CD4-positive, alpha-beta T cell treated with Interleukin-4 for 1 hour (primary cell): ENCODE measurements around the gene CFAP43.
A peak's percentile ranks its signal among the peaks of the same experiment; 100 is the strongest.

ENCODE experiments used
- DNase-seq, 2 donors: peaks; one replicate each; pipeline ENCODE4 v3.0.0-alpha.2; 2020 to 2022

CFAP43 gene

GRCh38 chr10:104090611-104091010, 141.6 kb downstream of the CFAP43 start:
- no peak for DNase-seq

- DNase-seq, result no peak
Measured at GRCh38 chr10:104089621-104090020, 142.5 kb downstream of the CFAP43 start.

GRCh38 chr10:104088239-104088638, 143.9 kb downstream of the CFAP43 start:
- DNase-seq, result no peak

GRCh38 chr10:104085801-104086400, 146.3 kb downstream of the CFAP43 start, which contains the start of gene COL17A1:
Gene COL17A1, minus strand, starts transcription at chr10:104085880. Its CDS starts 5,207 bp downstream, at chr10:104080673.
- no peak for DNase-seq

DNA sequence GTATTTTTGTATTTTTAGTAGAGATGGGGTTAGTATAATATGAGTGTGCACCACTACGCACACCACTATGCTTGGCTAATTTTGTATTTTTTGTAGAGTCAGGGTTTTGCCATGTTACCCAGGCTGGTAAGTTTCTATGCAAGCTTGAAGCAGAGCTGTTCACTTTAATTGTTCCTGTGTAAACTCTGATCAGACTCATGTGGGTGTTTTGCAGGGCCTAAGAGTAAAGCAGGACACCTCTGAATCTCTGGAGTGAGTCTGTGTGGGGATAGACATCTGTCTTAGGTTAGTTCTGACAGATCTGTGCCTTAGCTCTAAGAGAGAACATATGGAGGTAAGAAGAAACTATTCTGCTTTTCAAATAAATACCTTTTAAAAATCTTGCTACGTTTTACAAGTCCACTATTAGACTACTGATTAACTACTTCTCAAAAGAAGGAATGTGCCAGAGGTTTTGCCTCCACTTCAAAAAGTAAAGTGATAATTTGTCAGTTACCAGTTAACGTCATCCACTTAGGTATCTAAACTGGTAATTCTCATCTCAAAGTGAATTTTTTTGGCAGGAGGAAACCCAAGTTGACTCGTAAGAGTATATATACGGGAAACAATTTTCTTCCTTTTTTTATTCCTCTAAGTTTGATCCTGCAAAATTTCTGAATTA, 147.6 kb downstream of the CFAP43 start:
- no peak for DNase-seq

- DNase-seq, result no peak
Measured at GRCh38 chr10:104081998-104082397, 150.2 kb downstream of the CFAP43 start.

GRCh38 chr10:104080762-104081161, 151.4 kb downstream of the CFAP43 start:
- DNase-seq, result peak in 1 of 2 donors; percentile 31
